GM23338 (cell line): Measurements from ENCODE around the gene ODAD3.

Source experiments
- CREB1 ChIP-seq: fragments of 250-450 bp; sonication (Bioruptor Pico); IDR thresholded peaks from 2 replicates; pipeline ENCODE4 v1.5.0; 2020; ENCODE audit warnings: low read depth, mild to moderate bottlenecking, moderate library complexity
- CTCF ChIP-seq, 2 experiments: fragments of 200-600 bp in 1 of 2; sonication (generic) in 1 of 2; conservative IDR thresholded peaks; 2 replicates each; pipeline versions ENCODE4 v1.5.1 to v1.6.1; 2016 to 2017; ENCODE audit warnings: antibody characterized with exemption in 2 of 2, low read depth in 2 of 2, mild to moderate bottlenecking in 2 of 2, moderate library complexity in 1 of 2
- ETS1 ChIP-seq: IDR thresholded peaks from 2 replicates; pipeline ENCODE4 v1.6.1; 2016; ENCODE audit warnings: antibody characterized with exemption
- EZH2 ChIP-seq: fragments of 200-600 bp; sonication (generic); IDR thresholded peaks from one replicate; pipeline ENCODE4 v1.8.0; 2017; ENCODE audit warnings: antibody characterized with exemption, mild to moderate bottlenecking, low read depth; ENCODE audit not compliant: unreplicated experiment
- EZH2phosphoT487 ChIP-seq: fragments of 200-600 bp; sonication (generic); IDR thresholded peaks from one replicate; pipeline ENCODE4 v1.8.1; 2018; ENCODE audit warnings: antibody characterized with exemption; ENCODE audit not compliant: unreplicated experiment
- JUNB ChIP-seq: IDR thresholded peaks from one replicate; pipeline ENCODE4 v1.6.1; 2016; ENCODE audit warnings: antibody characterized with exemption; ENCODE audit not compliant: unreplicated experiment
- POLR2AphosphoS5 ChIP-seq: IDR thresholded peaks from 2 replicates; pipeline ENCODE4 v1.6.1; 2016; ENCODE audit warnings: antibody characterized with exemption, low read depth
- REST ChIP-seq: IDR thresholded peaks from one replicate; pipeline ENCODE4 v1.6.1; 2018; ENCODE audit warnings: antibody characterized with exemption; ENCODE audit not compliant: unreplicated experiment
- STAT1 ChIP-seq: IDR thresholded peaks from one replicate; pipeline ENCODE4 v1.6.1; 2016; ENCODE audit warnings: antibody characterized with exemption; ENCODE audit not compliant: unreplicated experiment
- ZNF114 ChIP-seq: fragments of 250-450 bp; sonication (Bioruptor Pico); IDR thresholded peaks from 2 replicates; pipeline ENCODE4 v1.5.0; 2020; ENCODE audit warnings: mild to moderate bottlenecking, moderate library complexity
- ZNF462 ChIP-seq: fragments of 250-450 bp; sonication (Bioruptor Pico); IDR thresholded peaks from 2 replicates; pipeline ENCODE4 v1.5.0; 2020; ENCODE audit warnings: mild to moderate bottlenecking, moderate library complexity

- 0 out of 4 replicates have a peak, but pooled peaks of 1 of the 2 experiments have one; percentile 6 for TF ChIP-seq CTCF (conservative IDR thresholded peaks at IDR 0.05; ENCODE audit: low read depth in 2 of 2)
- no peak for TF ChIP-seq REST
- no peak for TF ChIP-seq EZH2phosphoT487
- TF ChIP-seq EZH2 = no peak
- TF ChIP-seq JUNB = no peak
- TF ChIP-seq CREB1 = no peak
- no peak for TF ChIP-seq POLR2AphosphoS5
- TF ChIP-seq ZNF114 = no peak
- TF ChIP-seq ETS1 = no peak
- no peak for TF ChIP-seq STAT1
- no peak for TF ChIP-seq ZNF462 (CRISPR knock-in tag)
These were observed 37.8 kb downstream of the ODAD3 start for GRCh38 chr19:11397089-11397610.
